ENCODE measurements around the gene EEF1A2. TPM values are rescaled to one million over a fixed set of nuclear protein-coding genes. Genes with fewer than 3 reads are reported as not detected.

The EEF1A2 gene
- total and polyA plus RNA-seq, 2 of the 4 experiments (the other 2 are of a cell fraction), result 1.3 to 4.6 TPM

GRCh38 chr20:63459070-63459380, 39.9 kb downstream of the EEF1A2 start:
- POLR2A ChIA-PET (ENCODE audit: unreplicated experiment), result no interaction called here

More at GRCh38 chr20:63459070-63459380, 39.9 kb downstream of the EEF1A2 start:
- Histone ChIP-seq H3K23ac (ENCODE audit: low read depth, low read length) (no peak overlapping the region), H4K20me1 (ENCODE audit: insufficient read depth, low read length) (no peaks in the 10 kb centered on the region), H3K9me1 (ENCODE audit: insufficient read depth, low read length) (no peaks in the 10 kb centered on the region), H2AFZ (replicated peaks; ENCODE audit: low read length, poor library complexity) (no peak overlapping the region), H2BK20ac (ENCODE audit: low read depth, low read length) (no peak overlapping the region), H4K8ac (ENCODE audit: low read depth in 2 of 2, low read length in 2 of 2) (no peak overlapping the region), H3K27me3 (ENCODE audit: control insufficient read depth, insufficient read depth, low read length) (peaks cover 49% of the 10 kb centered on the region), H3K9ac (ENCODE audit: low read depth, low read length) (no peak overlapping the region), H3K18ac (ENCODE audit: low read depth, low read length) (no peak overlapping the region), H3K79me1 (ENCODE audit: low read depth in 1 of 2, low read length in 2 of 2) (no peaks in the 10 kb centered on the region), H3K4me3 (ENCODE audit: insufficient read depth, low read depth, low read length) (no peak overlapping the region), H3K36me3 (ENCODE audit: control insufficient read depth, insufficient read depth, low read length) (no peaks in the 10 kb centered on the region), H3K4me1 (ENCODE audit: control insufficient read depth, insufficient read depth, low read length) (no peaks in the 10 kb centered on the region), H4K91ac (ENCODE audit: insufficient read depth, low read depth, low read length) (no peak overlapping the region), H4K5ac (ENCODE audit: low read depth, low read length) (no peak overlapping the region), H3K14ac (replicated peaks; ENCODE audit: low read depth, low read length) (no peak overlapping the region), H2BK5ac (ENCODE audit: low read depth, low read length, poor library complexity, severe bottlenecking) (no peak overlapping the region), H3K9me3 (ENCODE audit: control insufficient read depth, insufficient read depth, low read length) (no peaks in the 10 kb centered on the region), H3K4ac (ENCODE audit: low read depth, low read length) (no peak overlapping the region), H2AK5ac (ENCODE audit: low read depth, low read length) (no peak overlapping the region), H2AK9ac (replicated peaks; ENCODE audit: low read depth, low read length, poor library complexity) (no peak overlapping the region), H3K27ac (ENCODE audit: insufficient read depth, low read length) (no peak overlapping the region), H2BK15ac (ENCODE audit: low read depth, low read length) (no peak overlapping the region), H3K4me2 (ENCODE audit: low read depth, low read length) (no peak overlapping the region), H2BK120ac (ENCODE audit: low read depth, low read length) (no peak overlapping the region), H3K56ac (ENCODE audit: extremely low read depth, insufficient read depth, low read length) (no peak overlapping the region)
- CTCF ChIA-PET, result no interaction called here
- WGBS, 2 experiments (ENCODE audit: extremely low coverage in 2 of 2, insufficient read length in 1 of 2), result 86% methylated on average over 4 of the region's 17 CpGs; no CpG with 5 or more reads in 1 of the 2 experiments
- intact Hi-C loops (cut with micrococcal nuclease) (no loop called here), dilution Hi-C loops (cut with HindIII; ENCODE audit: low sequenced_read_pairs, unreplicated experiment) (no loop called here), in situ Hi-C loops (cut with MboI; ENCODE audit: low sequenced_read_pairs) (no loop called here)
- no peak for DNase-seq
- BruUV-seq (replicated peaks), result no TSS peak
- ATAC-seq (ENCODE audit: low read depth), result no peak
- TF ChIP-seq MAFK (IDR thresholded peaks at IDR 0.05; ENCODE audit: low read depth, low read length), result no peak
- TF ChIP-seq ELK1 (IDR thresholded peaks at IDR 0.05; ENCODE audit: borderline replicate concordance, low read depth, low read length), result no peak
- TF ChIP-seq BHLHE40 (IDR thresholded peaks at IDR 0.05; ENCODE audit: low read depth, low read length), result no peak

Measured in IMR-90 (cell line).